MM.1S (cell line): Measurements from ENCODE around the gene FAM81A.

Experiments used
- CTCF ChIP-seq: fragments of 300-600 bp; sonication (generic); IDR thresholded peaks from 2 replicates; pipeline ENCODE4 v1.5.1; 2016; ENCODE audit warnings: antibody characterized with exemption, low read length, mixed read lengths
- EZH2 ChIP-seq: fragments of 300-600 bp; sonication (generic); optimal IDR thresholded peaks from 2 replicates; pipeline ENCODE3; 2017; ENCODE audit warnings: low read depth, mild to moderate bottlenecking, antibody characterized with exemption, low read length, mixed read lengths

- no peak for TF ChIP-seq CTCF
- no peak for TF ChIP-seq EZH2
These were observed 17.9 kb upstream of the FAM81A start for GRCh38 chr15:59420108-59420507.
